Pancreas (tissue), 10 donors: ENCODE measurements around the gene PTPRF. TPM values are rescaled to one million over a fixed set of nuclear protein-coding genes. Genes with fewer than 3 reads are reported as not detected.
"Not testable (repeated sequence)": the region's sequence is repeated elsewhere in the genome, so short reads cannot be mapped to it uniquely, and the experiment has no call there.

Source experiments
- ATAC-seq, 4 donors: fragments of 200-7000 bp; cut with Tn5 transposase; one replicate each; pipeline versions ENCODE4 v1.8.0 to v1.9.1; 2020; ENCODE audit warnings: mild to moderate bottlenecking in 4 of 4, moderate library complexity in 4 of 4
- DNase-seq, 6 donors: peaks; one replicate each; pipeline ENCODE4 v3.0.0-alpha.2; 2020
- FAIRE-seq: peaks from 2 replicates; lab custom pipeline; 2012; peaks lifted over from hg19 to GRCh38; lab: Jason Lieb, UNC
- H3K27ac ChIP-seq, 4 donors: fragments of 200-600 bp; sonication (generic); 1 replicate in 3 of 4; 2 replicates in 1 of 4; pipeline versions ENCODE4 v1.5.0 to v1.8.0; 2020
- H3K27me3 ChIP-seq, 4 donors: fragments of 200-600 bp; one replicate each; pipeline ENCODE4 v1.8.0; 2021
- H3K36me3 ChIP-seq, 3 donors: fragments of 200-600 bp; sonication (generic) in 1 of 3; one replicate each; pipeline versions ENCODE4 v1.5.0 to v1.8.0; 2020 to 2021
- H3K4me1 ChIP-seq, 3 donors: fragments of 200-600 bp; one replicate each; pipeline ENCODE4 v1.8.0; 2021
- H3K4me3 ChIP-seq, 4 donors: fragments of 200-600 bp; sonication (generic) in 2 of 4; one replicate each; pipeline versions ENCODE4 v1.5.0 to v1.8.0; 2020 to 2021
- H3K9me3 ChIP-seq, 4 donors: fragments of 200-600 bp; one replicate each; pipeline ENCODE4 v1.8.0; 2021
- CTCF ChIP-seq, 4 donors: fragments of 200-600 bp; sonication (generic) in 3 of 4; IDR thresholded peaks; one replicate each; pipeline versions ENCODE4 v1.5.0 to v1.8.0; 2021; ENCODE audit warnings: antibody characterized with exemption in 4 of 4
- WGBS, 2 donors: extraction: QIAGEN DNeasy Blood & Tissue Kit; methylation state at CpG; one replicate each; pipeline ENCODE4 v1.1.7; 2013; 5-methylcytosine and 5-hydroxymethylcytosine counted together
- intact Hi-C, 3 donors: fragments of 100-400 bp; cut with DNase I; formaldehyde crosslinking; loops; one replicate each; pipeline versions ENCODE4 v1.11.1 to v1.14.2; 2022
- polyA plus RNA-seq, 2 donors: library from polyadenylated mRNA; stranded (reverse); fragments of 200-250 nt; gene quantifications; one replicate each; pipeline ENCODE4 v1.2.3, GENCODE V29; 2013
- total RNA-seq, 6 donors: library from RNA; stranded (reverse); fragmentation: NEBNext Ultra II Directional in 4 of 6; extraction: Animal tissue kit (Norgen Biotek cat#: 25700) in 4 of 6; gene quantifications; one replicate each; pipeline versions ENCODE4 v1.2.1 to v1.2.4, GENCODE V29; 2021 to 2023
- donor health status: healthy with polysubstance abuse.
- donor health status: DM: no; HTN: no; CAD: no; lungs with moderate emphysema.
- donor health status: DM: no; HTN: no; CAD: no.
- donor health status: control.
- donor health status: control.
- donor health status: Bipolar disorder and iron deficiency.
- donor health status: DM: yes; HTN: yes; CAD: no.
- donor health status: DM: no; HTN: no; CAD: no.
- donor health status: DM: no; HTN: no; CAD: no.
- donor health status: DM: yes; HTN: yes; CAD: no.

PTPRF gene
- total and polyA plus RNA-seq, 8 donors = 42.9 to 210 (median 129) TPM

GRCh38 chr1:43545695-43546387, 15.2 kb downstream of the PTPRF start:
- ATAC-seq (peak; percentile 70 to 80 (median 76)), DNase-seq (peak; percentile 91 to 99 (median 98)), FAIRE-seq (no peak)
- WGBS, 2 donors = 7 to 11% methylated on average over 12 of the region's 12 CpGs
- no peak for TF ChIP-seq CTCF (IDR thresholded peaks at IDR 0.05)
- no peaks in the 10 kb centered on the region for H3K27me3 ChIP-seq
- no peaks in the 10 kb centered on the region for H3K9me3 ChIP-seq
- intact Hi-C loops = no loop called here
- H3K4me3 ChIP-seq = no peak overlapping the region
- no peaks in the 10 kb centered on the region for H3K36me3 ChIP-seq
- peaks cover 71 to 86% (median 78%) of the 10 kb centered on the region in 3 donors for H3K4me1 ChIP-seq
- H3K27ac ChIP-seq = peak overlapping the region; percentile 73 to 95 (median 84)

- 69 to 71% methylated on average over 15 of the region's 15 CpGs for WGBS, 2 donors
- no peaks in the 10 kb centered on the region for H3K36me3 ChIP-seq
- H3K27ac ChIP-seq = peak overlapping the region; percentile 73 to 95 (median 84)
- no peak for DNase-seq
- no peaks in the 10 kb centered on the region for H3K9me3 ChIP-seq
- no peaks in the 10 kb centered on the region for H3K27me3 ChIP-seq
- H3K4me3 ChIP-seq = no peak overlapping the region
- FAIRE-seq = no peak
- H3K4me1 ChIP-seq = peaks cover 73 to 92% (median 85%) of the 10 kb centered on the region in 3 donors
- TF ChIP-seq CTCF (IDR thresholded peaks at IDR 0.05) = no peak
- ATAC-seq = no peak
- intact Hi-C loops = no loop called here
Measured at GRCh38 chr1:43546388-43547100, 15.9 kb downstream of the PTPRF start.

GRCh38 chr1:43547538-43548072, 16.9 kb downstream of the PTPRF start:
- no peaks in the 10 kb centered on the region for H3K27me3 ChIP-seq
- TF ChIP-seq CTCF (IDR thresholded peaks at IDR 0.05) = no peak
- H3K9me3 ChIP-seq = no peaks in the 10 kb centered on the region
- H3K27ac ChIP-seq = peak overlapping the region; percentile 34 to 95 (median 86)
- H3K36me3 ChIP-seq = no peaks in the 10 kb centered on the region
- peaks cover 75 to 92% (median 91%) of the 10 kb centered on the region in 3 donors for H3K4me1 ChIP-seq
- H3K4me3 ChIP-seq = no peak overlapping the region
- no peak for ATAC-seq
- intact Hi-C loops = no loop called here
- WGBS, 2 donors = 80 to 83% methylated on average over 11 of the region's 11 CpGs
- DNase-seq = no peak
- no peak for FAIRE-seq

- H3K4me1 ChIP-seq = peaks cover 74 to 92% (median 89%) of the 10 kb centered on the region in 3 donors
- peak in 3 of 6 donors; percentile 56 to 72 (median 69) for DNase-seq
- ATAC-seq = peak; percentile 10 to 31 (median 18)
- intact Hi-C loops = no loop called here
- peak overlapping the region; percentile 81 to 95 (median 88) for H3K27ac ChIP-seq
- no peak for FAIRE-seq
- peaks cover 0 to 2% (median 0%) of the 10 kb centered on the region in 3 donors for H3K36me3 ChIP-seq
- no peaks in the 10 kb centered on the region for H3K27me3 ChIP-seq
- no peaks in the 10 kb centered on the region for H3K9me3 ChIP-seq
- WGBS, 2 donors = 58 to 61% methylated on average over 18 of the region's 18 CpGs
- no peak for TF ChIP-seq CTCF (IDR thresholded peaks at IDR 0.05)
- H3K4me3 ChIP-seq = no peak overlapping the region
Measured at GRCh38 chr1:43548285-43549271, 17.9 kb downstream of the PTPRF start.

GRCh38 chr1:43549394-43549793, 18.7 kb downstream of the PTPRF start:
- H3K4me3 ChIP-seq, H3K27me3 ChIP-seq, FAIRE-seq, ATAC-seq, intact Hi-C loops, DNase-seq, H3K36me3 ChIP-seq, H3K9me3 ChIP-seq: not testable (repeated sequence)
- 75 to 88% methylated on average over 5 of the region's 5 CpGs for WGBS, 2 donors
- H3K4me1 ChIP-seq = peaks cover 70 to 86% (median 85%) of the 10 kb centered on the region in 3 donors
- H3K27ac ChIP-seq = peak overlapping the region; percentile 81 to 95 (median 88)
